Progenitor cell of endocrine pancreas (in vitro differentiated cells): ENCODE results near the gene SYT12. TPM values are rescaled to one million over a fixed set of nuclear protein-coding genes. Genes with fewer than 3 reads are reported as not detected.

Experiments used
- DNase-seq: peaks from one replicate; pipeline ENCODE4 v3.0.0; 2021; ENCODE audit warnings: low spot score; ENCODE audit not compliant: unreplicated experiment
- H3K27ac Mint-ChIP-seq: 2 replicates; pipeline ENCODE4 v1.8.0; 2021; ENCODE audit warnings: mild to moderate bottlenecking, moderate library complexity, mixed read lengths
- H3K27me3 Mint-ChIP-seq: 2 replicates; pipeline ENCODE4 v1.8.0; 2021; ENCODE audit warnings: mixed read lengths
- H3K36me3 Mint-ChIP-seq: 2 replicates; pipeline ENCODE4 v1.8.0; 2022; ENCODE audit warnings: mixed read lengths; ENCODE audit not compliant: insufficient read depth
- H3K4me1 Mint-ChIP-seq: 2 replicates; pipeline ENCODE4 v1.8.0; 2021; ENCODE audit warnings: low read depth, mixed read lengths
- H3K4me3 Mint-ChIP-seq: 2 replicates; pipeline ENCODE4 v1.8.0; 2021; ENCODE audit warnings: low read depth, mild to moderate bottlenecking, moderate library complexity, mixed read lengths
- H3K9me3 Mint-ChIP-seq: 2 replicates; pipeline ENCODE4 v1.8.0; 2021; ENCODE audit warnings: low read depth, mixed read lengths
- total RNA-seq: library from RNA; stranded (reverse); gene quantifications from 2 replicates; pipeline ENCODE4 v1.2.1, GENCODE V29; 2021
- TF ChIP-seq, protein P1 (sequence below): fragments of 200-600 bp; sonication (generic); IDR thresholded peaks from one replicate; pipeline ENCODE4 v1.5.0; 2021; ENCODE audit warnings: antibody characterized with exemption, mild to moderate bottlenecking; ENCODE audit not compliant: unreplicated experiment

SYT12 gene
- total RNA-seq, 1 donor from 2014 or later, result 0.22 TPM

DNA sequence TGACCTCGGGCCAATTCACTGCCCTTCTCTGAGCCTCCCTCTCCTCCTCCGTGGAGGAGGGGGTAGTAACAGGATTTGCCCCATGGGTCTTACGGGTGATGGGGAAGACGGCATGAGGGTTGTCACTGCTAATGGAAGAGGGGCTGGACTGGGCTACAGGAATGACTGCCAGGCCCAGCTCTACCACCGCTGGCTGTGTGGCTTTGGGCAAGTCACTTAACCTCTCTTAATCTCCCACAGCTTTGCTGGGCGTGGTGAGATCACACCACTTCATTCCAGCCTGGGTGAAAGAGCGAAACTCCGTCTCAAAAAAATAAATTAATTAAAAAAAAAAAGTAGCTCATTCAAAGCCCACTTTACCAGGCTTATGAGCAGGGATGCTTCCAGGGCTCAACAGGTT is 2.8 kb downstream of the SYT12 start:
- Mint-ChIP-seq H3K4me3 (no peak overlapping the region), H3K27me3 (peaks cover 58% of the 10 kb centered on the region)
- TF ChIP-seq, protein P1, sequence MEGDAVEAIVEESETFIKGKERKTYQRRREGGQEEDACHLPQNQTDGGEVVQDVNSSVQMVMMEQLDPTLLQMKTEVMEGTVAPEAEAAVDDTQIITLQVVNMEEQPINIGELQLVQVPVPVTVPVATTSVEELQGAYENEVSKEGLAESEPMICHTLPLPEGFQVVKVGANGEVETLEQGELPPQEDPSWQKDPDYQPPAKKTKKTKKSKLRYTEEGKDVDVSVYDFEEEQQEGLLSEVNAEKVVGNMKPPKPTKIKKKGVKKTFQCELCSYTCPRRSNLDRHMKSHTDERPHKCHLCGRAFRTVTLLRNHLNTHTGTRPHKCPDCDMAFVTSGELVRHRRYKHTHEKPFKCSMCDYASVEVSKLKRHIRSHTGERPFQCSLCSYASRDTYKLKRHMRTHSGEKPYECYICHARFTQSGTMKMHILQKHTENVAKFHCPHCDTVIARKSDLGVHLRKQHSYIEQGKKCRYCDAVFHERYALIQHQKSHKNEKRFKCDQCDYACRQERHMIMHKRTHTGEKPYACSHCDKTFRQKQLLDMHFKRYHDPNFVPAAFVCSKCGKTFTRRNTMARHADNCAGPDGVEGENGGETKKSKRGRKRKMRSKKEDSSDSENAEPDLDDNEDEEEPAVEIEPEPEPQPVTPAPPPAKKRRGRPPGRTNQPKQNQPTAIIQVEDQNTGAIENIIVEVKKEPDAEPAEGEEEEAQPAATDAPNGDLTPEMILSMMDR, result no peak

DNA sequence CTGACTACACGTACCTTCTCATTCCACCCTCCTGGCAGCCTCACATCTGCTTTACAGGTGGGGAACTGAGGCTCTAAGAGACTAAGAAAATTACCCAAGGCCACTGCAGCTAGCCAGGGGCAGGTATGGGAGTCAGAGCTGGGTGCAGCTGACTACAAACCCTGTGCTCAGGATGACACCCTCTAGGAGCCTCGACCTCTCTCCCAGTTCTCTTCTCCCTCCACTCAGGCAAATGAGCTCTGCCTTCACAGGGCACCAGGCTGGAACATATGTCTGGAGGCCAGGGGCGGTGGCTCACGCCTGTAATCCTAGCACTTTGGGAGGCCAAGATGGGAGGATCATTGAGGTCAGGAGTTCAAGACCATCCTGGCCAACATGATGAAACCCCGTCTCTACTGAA is 4.0 kb downstream of the SYT12 start:
- no peak for DNase-seq
- Mint-ChIP-seq H3K27me3 (peaks cover 51% of the 10 kb centered on the region), H3K9me3 (no peaks in the 10 kb centered on the region), H3K4me1 (peaks cover 3% of the 10 kb centered on the region), H3K4me3 (no peak overlapping the region), H3K27ac (no peak overlapping the region), H3K36me3 (no peaks in the 10 kb centered on the region)
- TF ChIP-seq, protein P1, result no peak

More for the DNA sequence above, 2.8 kb downstream of the SYT12 start:
- no peak for DNase-seq
- no peaks in the 10 kb centered on the region for H3K36me3 Mint-ChIP-seq
- no peak overlapping the region for H3K27ac Mint-ChIP-seq
- no peaks in the 10 kb centered on the region for H3K4me1 Mint-ChIP-seq
- no peaks in the 10 kb centered on the region for H3K9me3 Mint-ChIP-seq

DNA sequence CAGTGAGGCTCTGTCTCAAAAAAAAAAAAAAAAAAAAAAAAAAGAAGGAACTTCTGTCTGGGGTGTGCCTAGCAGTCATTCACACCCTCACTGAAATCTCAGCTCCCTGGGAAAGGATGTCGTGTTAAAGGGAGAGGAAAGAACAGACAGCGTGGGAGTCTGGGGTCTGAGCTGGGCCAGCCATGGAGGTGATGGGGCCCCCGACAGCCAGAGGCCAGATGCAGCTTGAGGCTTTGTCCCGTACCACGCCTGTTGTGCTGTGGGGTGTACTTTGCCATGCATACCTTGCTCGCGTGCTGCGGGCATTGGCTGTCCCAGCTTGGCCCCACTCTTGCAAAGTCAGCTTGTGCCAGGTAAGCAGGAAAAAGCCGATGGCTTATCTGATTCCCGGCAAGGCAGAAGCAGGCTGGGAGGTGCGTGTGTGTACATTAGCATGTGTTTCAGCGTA is 4.6 kb downstream of the SYT12 start:
- Mint-ChIP-seq H3K27me3 (peaks cover 48% of the 10 kb centered on the region), H3K27ac (no peak overlapping the region), H3K4me1 (peaks cover 5% of the 10 kb centered on the region), H3K4me3 (no peak overlapping the region), H3K36me3 (no peaks in the 10 kb centered on the region), H3K9me3 (no peaks in the 10 kb centered on the region)
- no peak for DNase-seq
- TF ChIP-seq, protein P1, result no peak

DNA sequence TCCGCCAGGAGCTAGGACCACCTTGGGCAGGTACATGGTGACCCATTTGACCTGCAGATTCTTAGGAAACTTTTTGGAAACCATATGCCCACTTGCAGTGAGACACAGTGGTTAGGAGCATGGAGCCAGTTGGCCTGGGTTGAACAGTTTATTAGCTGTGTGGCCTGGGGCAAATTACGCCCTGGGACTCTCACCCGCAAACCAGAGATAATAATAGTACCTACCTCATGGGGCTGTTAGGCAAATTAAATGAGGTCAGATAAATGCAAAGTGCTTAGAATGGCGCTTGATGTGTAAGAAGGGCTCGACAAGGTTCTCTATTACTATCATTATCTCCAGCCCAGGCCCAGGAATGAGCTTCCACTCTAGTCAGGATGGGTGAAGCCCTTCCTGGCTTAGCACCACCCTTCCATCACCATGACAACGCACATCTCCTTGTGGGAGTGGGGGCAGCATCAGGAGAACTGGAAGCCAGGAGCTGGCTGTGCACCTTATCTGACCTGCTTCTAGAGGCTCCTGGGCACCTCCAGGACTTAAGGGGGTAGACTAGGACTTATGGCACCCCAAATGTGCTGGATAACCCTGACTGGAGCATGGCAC is 5.1 kb downstream of the SYT12 start:
- no peak overlapping the region for H3K4me3 Mint-ChIP-seq
- no peak for DNase-seq
- H3K27me3 Mint-ChIP-seq, result peaks cover 45% of the 10 kb centered on the region
- no peak overlapping the region for H3K27ac Mint-ChIP-seq
- no peaks in the 10 kb centered on the region for H3K9me3 Mint-ChIP-seq
- H3K36me3 Mint-ChIP-seq, result no peaks in the 10 kb centered on the region
- TF ChIP-seq, protein P1, result no peak
- peaks cover 5% of the 10 kb centered on the region for H3K4me1 Mint-ChIP-seq

DNA sequence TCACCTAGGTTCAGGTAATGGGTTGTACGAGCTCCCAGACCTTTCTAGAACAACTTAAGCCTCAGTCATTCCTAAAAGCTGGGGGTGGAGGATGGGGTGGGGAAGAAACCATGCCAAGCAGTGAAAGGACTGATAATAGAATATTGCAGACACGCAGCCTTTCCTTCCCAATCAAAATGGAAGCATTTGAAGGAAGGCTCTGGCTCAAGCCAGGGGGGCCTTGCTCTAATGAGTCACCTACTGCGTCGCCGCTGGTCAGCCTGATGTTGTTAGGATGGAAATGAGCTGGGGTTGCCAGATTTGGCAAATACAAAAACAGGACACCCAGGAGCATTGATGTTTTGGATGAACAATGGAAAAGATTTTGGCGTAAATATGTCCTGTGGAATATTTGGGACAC is 6.2 kb downstream of the SYT12 start:
- Mint-ChIP-seq H3K36me3 (no peaks in the 10 kb centered on the region), H3K27ac (no peak overlapping the region), H3K9me3 (no peaks in the 10 kb centered on the region)

More for the DNA sequence above, 6.2 kb downstream of the SYT12 start:
- peaks cover 38% of the 10 kb centered on the region for H3K27me3 Mint-ChIP-seq
- DNase-seq, result no peak
- TF ChIP-seq, protein P1, result no peak
- peaks cover 5% of the 10 kb centered on the region for H3K4me1 Mint-ChIP-seq
- no peak overlapping the region for H3K4me3 Mint-ChIP-seq
